Testis (tissue), 2 donors: ENCODE measurements around the gene JAKMIP1.

Experiments used
- CTCF ChIP-seq, 3 experiments: fragments of 450-650 bp in 2 of 3; fragments of 200-600 bp in 1 of 3; sonication (generic) in 1 of 3; IDR thresholded peaks; one replicate each; pipeline ENCODE4 v1.5.1; 2016 to 2019; ENCODE audit warnings: antibody characterized with exemption in 3 of 3, mild to moderate bottlenecking in 2 of 3, moderate library complexity in 1 of 3
- POLR2A ChIP-seq: fragments of 450-650 bp; IDR thresholded peaks from one replicate; pipeline ENCODE4 v1.6.1; 2017; ENCODE audit warnings: antibody characterized with exemption, mild to moderate bottlenecking, moderate library complexity

GRCh38 chr4:6121276-6121850 lies 79.0 kb downstream of the JAKMIP1 start:
- TF ChIP-seq CTCF (IDR thresholded peaks at IDR 0.05) (no peak), POLR2A (no peak)
